Stimulated activated CD8-positive, alpha-beta memory T cell treated with anti-CD3 and anti-CD28 coated beads, Interleukin-15, amount 100 ng/mL, for 24 hours (primary cell): ENCODE data around the gene IPCEF1.

ENCODE experiments used
- DNase-seq: peaks from one replicate; pipeline ENCODE4 v3.0.0-alpha.2; 2020; ENCODE audit warnings: low read depth

The IPCEF1 gene, protein sequence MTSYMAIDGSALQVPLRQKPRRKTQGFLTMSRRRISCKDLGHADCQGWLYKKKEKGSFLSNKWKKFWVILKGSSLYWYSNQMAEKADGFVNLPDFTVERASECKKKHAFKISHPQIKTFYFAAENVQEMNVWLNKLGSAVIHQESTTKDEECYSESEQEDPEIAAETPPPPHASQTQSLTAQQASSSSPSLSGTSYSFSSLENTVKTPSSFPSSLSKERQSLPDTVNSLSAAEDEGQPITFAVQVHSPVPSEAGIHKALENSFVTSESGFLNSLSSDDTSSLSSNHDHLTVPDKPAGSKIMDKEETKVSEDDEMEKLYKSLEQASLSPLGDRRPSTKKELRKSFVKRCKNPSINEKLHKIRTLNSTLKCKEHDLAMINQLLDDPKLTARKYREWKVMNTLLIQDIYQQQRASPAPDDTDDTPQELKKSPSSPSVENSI

DNA sequence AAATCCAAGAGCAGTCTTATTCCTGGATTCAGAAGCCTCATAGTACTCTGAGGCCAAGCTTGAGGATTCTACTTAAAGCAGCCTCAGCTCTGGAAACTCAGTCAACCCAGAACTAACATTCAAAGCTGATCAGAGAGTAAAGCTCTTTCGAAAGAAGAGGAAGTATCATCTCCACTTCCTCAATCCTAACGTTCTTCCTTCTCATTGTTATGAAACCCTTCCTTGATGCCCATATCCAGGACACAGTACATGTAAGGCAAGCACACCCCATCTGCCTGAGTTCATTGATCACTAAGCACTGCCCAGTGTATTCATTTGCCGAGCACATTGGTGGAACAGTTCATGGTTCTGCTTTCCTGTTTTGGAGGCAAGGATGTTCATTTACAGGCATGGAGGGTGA lies at the start of gene IPCEF1:
IPCEF1 (minus strand) TSS at position 114 of the 400 bp plus-strand sequence. CDS start 90,856 bp downstream, outside the sequence.
- DNase-seq = no peak

DNA sequence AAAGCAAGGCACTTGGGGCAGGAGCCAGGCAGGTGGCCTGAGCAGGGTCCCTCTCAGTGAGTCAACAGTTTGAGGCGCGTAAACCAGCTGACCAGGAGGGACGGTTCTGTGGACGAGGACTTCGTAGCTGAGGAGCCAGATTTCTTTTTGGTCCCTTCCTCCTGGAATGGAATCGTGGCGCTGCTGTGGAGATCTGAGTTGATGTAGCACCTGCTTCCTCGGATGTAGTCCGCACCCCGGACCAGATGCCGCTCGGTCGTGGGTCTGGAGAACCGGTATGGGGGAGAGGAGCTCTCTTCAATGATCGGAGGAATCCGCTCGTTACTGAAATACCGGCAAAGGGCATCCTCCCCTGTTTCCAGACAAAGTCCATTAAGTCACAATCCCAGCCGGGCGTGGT lies 49.7 kb upstream of the IPCEF1 start:
- DNase-seq = no peak

DNA sequence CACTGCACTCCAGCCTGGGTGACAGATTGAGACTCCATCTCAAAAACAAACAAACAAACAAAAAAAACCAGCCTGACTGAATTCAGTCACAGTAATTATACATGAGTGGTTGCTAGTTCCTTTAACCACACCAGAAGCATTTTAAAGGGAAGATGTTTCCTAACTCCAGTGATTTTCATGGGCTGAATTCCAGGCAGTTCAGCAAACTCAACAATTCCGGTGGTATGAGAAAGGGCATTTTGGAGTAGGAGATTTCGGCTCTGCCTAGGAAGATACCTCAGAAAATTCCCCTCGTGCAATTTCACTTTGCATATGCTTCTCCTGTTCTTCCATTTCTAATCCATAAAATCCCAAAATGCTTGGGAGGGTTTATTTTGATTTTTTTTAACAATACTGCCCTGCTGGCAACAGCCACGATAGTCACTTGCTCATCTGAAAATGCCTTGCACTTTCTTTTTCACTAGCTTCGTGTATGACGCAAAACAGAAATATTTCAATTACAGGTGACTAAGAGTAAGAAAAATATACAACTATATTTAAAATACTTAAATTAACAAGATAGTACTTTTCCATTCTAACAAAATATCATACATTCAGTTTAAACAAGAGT lies 48.3 kb upstream of the IPCEF1 start:
- no peak for DNase-seq

DNA sequence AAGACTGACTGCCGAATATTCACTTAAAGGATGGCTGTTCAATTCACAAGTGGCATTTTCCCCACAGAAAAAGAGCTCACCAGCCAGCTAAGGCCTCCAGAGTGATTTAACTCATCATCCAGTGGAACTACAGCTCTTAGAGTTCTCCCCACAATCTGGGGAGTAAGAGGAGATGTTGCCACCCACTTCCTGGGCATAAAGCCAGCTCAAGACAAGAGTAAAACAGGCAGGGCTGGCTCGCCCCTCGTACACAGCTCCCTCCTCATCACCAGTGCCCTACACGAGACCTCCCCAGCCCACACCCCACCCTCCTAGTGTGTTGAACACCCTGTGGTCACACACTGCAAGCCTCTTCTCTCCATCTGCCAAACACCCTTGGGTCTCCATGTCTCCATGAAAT lies 47.2 kb upstream of the IPCEF1 start:
- no peak for DNase-seq

DNA sequence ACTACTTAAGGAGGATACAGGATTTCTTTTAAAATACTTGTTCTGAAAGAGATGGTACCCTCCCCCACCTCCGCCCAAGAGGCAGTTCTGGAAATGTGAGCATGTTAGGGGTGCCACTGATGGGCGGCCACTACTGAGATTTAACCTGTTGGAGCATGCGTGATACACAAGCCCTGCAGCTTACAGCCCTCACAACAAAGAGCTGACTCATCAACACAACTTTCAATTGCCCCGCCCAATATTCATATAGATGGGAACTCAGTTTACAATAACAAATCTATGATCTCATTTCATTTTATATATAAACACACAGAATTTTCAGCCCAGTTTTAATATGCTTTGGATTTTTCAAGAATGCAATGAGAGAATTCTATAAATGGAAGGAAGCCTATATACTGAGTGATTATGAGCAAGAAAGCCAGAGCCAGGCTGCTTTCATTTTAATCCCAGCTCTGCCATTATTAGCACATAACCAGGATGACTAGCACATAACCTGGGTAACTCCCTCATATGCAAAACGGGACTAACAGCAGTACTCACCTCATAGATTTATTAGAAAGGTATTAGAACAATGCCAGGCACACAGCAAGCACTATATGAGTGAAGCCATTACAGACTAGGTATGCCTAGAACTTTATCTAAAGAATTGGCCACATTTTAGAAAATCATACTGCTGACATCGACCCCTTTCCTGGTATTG lies 45.6 kb upstream of the IPCEF1 start:
- no peak for DNase-seq

DNA sequence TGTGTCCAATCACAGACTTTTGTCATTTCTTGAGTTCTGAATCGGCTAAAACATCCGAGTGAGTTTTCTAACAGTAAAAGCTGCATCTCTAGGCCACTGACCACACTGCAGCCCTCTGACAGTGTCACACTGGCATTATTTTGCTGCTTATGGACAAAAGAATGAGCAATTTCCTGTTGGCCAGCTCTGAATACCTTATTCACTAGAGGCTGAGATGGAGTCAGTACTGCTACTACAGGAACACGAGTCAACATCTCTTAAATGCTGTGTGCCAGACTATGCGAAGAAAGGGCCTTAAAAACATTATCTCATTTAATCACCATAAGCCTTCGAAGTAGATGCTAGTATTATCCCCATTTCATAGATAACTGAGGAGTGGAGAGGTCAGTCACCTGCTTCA lies 42.5 kb upstream of the IPCEF1 start:
- no peak for DNase-seq

DNA sequence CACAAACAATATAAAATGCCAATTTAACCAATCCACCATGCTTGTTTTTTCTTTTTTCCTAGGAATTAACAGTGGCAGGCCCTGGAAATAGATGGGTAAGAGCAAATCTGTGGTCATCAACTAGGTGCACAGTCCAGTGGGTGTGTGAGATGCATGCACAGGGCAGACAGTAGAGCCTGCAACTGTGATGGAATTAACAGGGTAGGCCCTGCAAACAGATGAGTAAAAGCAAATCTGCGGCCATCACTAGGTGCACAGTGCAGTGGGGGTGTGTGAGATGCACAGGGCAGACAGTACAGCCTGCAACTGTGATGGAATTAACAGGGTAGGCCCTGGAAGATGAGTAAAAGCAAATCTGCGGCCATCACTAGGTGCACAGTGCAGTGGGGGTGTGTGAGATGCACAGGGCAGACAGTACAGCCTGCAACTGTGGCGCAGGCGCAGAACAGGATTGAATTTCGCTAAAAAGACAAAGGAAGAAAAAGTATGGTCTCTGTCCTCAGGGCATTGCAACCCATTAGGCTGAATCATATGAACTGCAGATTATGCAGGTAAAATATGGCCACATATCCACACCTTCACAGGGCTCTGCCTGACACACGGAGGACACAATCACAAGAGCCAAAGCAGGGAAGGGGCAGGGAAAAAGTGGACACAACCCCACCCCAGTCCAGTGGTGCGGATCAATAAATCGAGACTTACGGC lies 41.0 kb upstream of the IPCEF1 start:
- no peak for DNase-seq

DNA sequence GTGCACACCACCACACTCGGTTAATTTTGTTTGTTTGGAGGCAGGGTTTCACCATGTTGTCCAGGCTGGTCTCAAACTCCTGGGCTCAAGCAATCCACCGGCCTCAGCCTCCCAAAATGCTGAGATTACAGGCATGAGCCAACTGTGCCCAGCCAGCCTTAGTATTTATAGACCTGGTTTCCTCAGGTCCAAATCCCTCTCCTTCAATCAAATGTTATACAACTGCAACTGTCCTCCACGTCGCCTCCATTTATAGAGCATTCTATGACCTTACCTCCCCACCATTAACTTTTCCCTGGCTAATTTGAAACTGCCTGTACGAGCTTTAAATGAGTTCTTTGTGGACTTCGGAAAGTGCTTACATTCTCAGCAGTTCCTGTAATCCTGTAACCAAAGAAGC lies 39.3 kb upstream of the IPCEF1 start:
- DNase-seq = no peak

DNA sequence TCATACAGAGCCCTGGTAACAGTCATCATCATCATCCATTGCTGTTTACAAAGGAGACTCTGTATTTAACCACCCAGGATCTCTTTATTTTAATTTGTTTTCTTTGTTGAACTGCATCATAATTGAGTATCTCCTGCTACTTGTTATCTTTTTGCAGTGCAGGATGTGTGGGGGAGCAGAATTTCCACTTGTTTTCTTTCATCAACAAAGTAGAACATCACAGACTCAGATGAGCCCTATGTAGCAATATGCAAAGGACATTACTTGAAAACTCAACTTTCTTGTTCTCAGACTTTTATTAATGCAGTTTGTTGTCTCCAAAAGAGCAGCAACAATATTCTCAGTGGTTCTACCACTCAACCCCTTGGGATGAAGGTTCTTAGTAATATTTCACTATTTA lies 38.7 kb upstream of the IPCEF1 start:
- no peak for DNase-seq

DNA sequence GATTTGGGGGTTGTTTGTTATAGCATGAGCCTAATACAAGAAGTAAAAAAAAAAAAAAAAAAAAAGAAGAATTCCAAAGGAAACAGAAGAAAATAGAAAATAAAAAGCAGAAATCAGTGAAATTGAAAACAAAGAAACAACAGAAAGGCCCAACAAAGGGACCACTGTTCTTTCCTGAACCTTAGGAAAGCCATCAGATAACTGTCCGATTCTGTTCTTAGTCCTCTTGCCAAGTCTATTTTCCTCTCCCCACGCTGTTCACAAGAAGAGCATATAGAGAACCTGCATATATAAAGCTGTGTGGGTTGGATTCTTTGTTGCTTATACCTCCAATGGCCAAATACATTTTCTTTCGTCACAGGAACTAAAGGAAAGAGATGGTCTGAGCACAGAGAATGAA lies 38.0 kb upstream of the IPCEF1 start:
- DNase-seq = no peak

DNA sequence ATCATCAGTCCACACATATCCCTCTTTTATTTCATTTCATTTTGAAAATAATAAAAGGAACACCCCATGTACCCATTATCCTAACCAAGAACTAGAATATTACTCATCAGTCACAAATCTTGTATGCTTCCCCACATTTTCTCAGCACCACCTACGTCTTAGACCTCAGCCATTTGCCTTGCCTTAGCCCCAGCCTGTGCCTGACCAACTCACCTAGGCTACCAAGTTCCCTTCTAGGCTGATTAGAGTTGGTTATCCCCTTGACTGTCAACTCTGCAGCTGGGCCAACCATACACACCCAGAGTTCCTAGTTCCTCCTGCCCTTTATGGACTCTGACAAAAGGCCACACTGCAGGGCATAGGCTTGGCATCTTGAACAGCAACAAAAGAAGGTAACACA lies 33.4 kb upstream of the IPCEF1 start:
- no peak for DNase-seq

DNA sequence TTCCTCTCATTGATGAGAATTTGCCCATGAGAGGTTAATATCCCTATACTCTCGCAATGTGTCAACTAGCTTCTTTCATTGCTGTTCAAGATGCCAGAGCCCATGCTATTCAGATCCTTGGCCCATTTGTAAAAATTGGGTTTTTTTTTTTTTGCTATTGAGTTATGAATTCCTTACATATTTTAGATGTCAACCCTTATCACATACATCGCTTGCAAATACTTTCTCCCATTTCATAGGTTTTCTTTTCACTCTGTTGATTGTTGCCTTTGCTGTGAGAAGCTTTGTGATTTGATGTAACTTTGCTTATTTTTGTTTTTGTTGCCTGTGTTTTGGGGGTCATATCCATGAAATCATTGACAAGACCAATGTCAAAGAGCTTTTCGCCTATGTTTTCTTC lies 32.2 kb upstream of the IPCEF1 start:
- DNase-seq = no peak

DNA sequence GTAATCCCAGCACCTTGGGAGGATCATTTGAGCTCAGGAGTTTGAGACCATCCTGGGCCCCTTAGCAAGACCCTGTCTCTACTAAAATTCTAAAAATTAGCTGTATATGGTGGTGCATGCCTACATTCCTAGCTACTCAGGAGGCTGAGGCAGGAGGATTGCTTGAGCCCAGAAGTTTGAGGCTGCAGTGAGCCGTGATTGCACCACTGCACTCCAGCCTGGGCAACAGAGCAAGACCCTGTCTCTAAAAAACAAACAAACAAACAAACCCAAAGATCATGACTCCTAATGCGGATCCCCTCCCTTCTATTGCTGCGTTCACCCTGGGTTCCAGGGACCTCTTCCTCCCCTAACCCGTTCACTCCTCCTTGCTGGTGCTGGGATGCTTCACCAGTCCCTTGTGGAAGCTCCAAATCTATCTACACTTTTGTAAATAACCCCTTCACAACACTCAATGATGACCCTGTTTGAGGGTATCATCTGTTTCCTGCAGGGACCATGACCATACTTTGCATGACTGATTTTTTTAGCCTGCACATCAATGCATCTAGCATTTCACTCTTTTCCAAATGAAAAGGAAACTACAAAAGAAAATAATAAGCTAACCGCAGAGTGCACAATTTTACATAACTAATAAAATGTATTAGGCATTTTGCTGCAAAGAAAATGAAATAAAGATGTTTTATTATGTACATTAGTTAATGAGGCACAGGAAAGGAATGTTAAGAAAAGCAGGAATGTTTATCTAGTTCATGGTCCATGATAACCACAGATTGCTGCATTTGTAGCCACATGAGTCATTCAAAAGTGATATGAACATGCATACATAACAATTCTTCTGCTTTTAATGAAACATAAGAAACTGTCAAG lies 30.5 kb upstream of the IPCEF1 start:
- no peak for DNase-seq

DNA sequence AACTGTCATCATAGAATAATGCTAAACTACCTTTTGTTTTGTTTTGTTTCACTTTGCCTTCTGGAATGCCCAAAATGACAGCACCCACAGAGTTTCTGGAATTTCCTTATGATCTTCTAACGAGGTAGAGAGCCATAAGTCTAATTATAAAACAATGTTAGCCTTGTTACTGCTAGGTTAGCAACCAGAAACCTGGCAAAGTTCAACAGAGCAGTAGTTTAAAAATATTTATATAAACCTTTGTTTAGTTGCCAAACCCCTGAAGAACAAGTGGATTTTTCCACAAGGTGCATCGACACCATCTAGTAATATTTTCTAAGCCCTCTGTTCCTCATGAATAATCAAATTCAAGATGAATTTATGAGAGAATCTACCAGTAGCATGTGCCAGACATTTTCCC lies 27.6 kb upstream of the IPCEF1 start:
- no peak for DNase-seq

DNA sequence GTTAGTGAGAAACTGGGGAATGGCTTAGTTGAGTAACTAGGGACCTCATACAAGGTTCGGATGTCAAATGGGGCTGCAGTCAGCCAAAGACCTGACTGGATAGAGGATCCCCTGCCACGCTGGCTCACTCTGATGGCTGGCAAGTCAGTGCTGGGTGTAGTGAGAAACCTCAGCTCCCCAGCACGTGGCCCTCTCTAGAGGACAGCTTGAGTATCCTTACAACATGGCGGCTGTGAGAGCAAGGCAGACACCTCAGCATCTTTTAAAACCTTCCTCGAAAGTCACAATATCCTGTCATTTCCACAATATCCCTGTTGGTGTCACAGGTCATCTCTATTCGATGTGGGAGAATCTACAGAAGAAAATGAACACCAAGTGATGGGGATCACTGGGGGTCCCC lies 26.7 kb upstream of the IPCEF1 start:
- DNase-seq = no peak

DNA sequence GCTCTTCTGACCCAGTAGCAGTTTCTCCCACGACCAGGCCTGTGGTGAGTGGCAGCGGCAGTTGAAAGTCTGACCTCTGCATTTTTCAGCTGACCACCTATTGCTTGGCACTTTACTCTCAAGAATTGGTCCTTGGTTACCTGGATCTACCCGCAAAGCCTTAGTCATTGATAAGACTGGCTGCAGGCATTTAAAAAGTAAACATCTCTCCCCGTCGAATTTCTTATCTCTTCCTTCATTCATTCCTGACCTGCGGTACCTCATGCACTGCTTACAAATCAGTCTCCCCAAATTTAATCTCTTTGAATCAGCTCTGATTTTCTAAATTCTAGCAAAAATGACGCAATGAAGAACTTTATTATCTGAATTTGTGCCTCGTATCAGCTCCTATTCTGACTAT lies 26.1 kb upstream of the IPCEF1 start:
- DNase-seq = no peak

DNA sequence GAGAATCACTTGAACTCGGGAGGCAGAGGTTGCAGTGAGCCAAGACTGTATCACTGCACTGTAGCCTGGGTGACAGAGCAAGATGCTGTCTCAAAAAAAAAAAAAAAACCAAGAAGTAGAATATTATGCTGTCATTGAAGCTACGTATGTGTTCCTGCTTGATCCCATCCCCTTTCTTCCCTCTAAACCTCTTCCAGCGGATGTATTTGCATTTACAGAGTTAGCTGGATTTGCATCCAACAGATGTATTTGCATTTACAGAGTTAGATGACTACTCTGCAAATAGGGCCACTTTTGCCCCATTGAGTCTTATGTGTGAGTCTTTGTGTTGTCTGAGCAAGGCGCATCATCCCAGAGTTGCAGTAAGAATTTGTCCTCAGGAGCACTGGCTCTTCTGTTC lies 24.9 kb upstream of the IPCEF1 start:
- no peak for DNase-seq

DNA sequence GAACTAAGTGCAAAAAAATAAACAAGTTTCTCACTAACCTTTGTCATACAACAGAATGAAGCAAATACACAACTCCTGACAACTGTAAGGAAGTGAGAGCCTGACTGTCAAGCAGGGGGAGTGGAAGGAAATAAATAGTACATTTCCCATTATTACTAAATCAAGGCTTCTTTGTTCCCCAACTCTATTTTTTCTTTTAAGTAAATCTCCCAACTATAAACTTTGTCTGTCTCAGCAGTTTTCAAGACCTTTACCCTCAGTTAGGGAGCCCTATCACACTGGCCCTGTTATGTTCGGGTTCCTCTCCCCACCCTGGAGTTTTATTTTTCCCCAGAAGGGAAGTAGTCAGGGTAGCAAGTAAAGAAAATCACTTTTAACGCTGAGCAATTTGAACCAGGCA lies 24.1 kb upstream of the IPCEF1 start:
- no peak for DNase-seq

DNA sequence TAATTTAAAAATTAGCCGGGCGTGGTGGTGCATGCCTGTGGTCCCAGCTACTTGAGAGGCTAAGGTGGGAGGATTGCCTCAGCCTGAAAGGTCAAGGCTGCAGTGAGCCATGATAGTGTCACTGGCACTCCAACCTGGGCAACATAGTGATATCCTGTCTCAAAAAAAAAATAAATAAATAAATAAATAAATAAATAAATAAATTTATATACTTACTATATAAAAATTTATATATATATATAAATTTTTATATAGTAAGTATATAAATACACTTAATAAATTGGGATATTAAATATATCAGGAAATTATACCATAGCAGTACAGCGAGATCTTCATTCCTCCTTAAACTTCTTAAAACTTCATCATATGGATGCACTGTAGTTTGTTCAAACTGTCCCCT lies 23.0 kb upstream of the IPCEF1 start:
- no peak for DNase-seq

DNA sequence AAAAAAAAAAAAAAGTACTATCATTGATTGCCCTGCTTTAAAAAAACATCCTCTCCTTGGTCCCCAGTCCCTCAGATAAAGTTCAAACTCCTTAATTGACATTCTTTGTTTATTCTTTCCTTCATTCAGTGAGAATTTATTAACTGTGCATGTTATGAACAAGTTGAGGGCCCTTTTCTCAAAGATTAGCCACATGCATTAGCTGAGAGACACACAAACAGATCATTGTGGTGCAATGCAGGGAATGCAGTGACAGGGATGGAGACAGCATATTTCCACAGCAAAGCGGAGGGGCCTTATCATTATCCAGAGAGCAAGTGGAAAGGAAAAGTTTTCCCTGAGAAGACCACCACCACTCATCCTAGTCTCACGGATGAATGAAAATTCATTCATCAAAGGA lies 21.9 kb upstream of the IPCEF1 start:
- DNase-seq = no peak

DNA sequence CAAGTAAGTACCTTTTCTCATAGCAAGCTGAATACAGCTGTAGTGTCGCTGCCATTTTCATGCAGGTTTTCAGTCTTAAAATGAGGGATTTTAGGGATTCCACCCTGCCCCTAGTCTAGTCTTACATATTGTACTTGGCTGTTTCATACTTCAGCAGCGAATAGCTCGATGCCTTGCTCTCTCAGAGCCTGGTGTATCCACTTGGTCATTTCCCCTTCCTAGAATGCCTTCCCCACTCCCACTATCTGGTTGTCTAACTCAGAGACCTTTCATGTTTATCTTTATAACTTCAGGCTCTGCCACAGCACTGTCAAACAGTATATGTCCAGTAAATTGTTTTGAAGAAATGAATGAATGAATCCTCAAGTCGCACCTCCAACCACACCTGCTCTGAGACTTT lies 21.1 kb upstream of the IPCEF1 start:
- DNase-seq = no peak

DNA sequence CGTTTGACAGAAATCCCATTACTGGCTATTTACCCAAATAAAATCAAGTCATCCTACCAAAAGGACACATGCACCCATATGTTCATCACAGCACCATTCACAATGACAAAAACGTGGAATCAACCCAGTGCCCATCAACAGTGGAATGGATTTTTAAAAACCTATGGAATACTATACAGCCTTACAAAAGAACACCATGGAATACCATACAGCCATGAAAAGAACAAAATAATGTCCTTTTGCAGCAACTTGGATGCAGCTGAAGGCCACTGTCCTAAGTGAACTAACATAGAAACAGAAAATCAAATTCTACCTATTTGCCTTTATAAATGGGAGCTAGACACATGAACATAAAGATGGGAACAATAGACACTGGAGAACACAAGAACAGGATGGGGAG lies 17.4 kb upstream of the IPCEF1 start:
- DNase-seq = no peak
